MM.1S (cell line): ENCODE measurements around the gene IQCF6.
"Not testable (repeated sequence)": the region's sequence is repeated elsewhere in the genome, so short reads cannot be mapped to it uniquely, and the experiment has no call there.

Experiments used
- DNase-seq: peaks from one replicate; pipeline ENCODE4 v3.0.0-alpha.2; 2015
- H2AFZ ChIP-seq: fragments of 300-600 bp; sonication (generic); 2 replicates; pipeline ENCODE4 v1.6.0; 2016; ENCODE audit warnings: antibody characterized with exemption, low read length
- H3F3A ChIP-seq: fragments of 300-600 bp; sonication (generic); 2 replicates; pipeline ENCODE4 v1.6.1; 2016; ENCODE audit warnings: mild to moderate bottlenecking, antibody characterized with exemption, low read length, moderate library complexity, mixed read lengths; ENCODE audit not compliant: insufficient read depth
- H3K27ac ChIP-seq: fragments of 300-600 bp; sonication (generic); 2 replicates; pipeline ENCODE4 v1.5.1; 2016; ENCODE audit warnings: mild to moderate bottlenecking, low read length
- H3K27me3 ChIP-seq: fragments of 300-600 bp; sonication (generic); replicated peaks from 2 replicates; pipeline ENCODE4 v1.6.0; 2016; ENCODE audit warnings: low read length; ENCODE audit not compliant: insufficient read depth
- H3K36me3 ChIP-seq: fragments of 300-600 bp; sonication (generic); replicated peaks from 2 replicates; pipeline ENCODE4 v1.6.1; 2016; ENCODE audit warnings: mild to moderate bottlenecking, low read length, mixed read lengths; ENCODE audit not compliant: insufficient read depth
- H3K4me1 ChIP-seq: fragments of 300-600 bp; sonication (generic); 2 replicates; pipeline ENCODE4 v1.6.1; 2016; ENCODE audit warnings: low read length, mixed read lengths
- H3K4me2 ChIP-seq: fragments of 300-600 bp; sonication (generic); 2 replicates; pipeline ENCODE4 v1.6.0; 2016; ENCODE audit warnings: low read depth, low read length
- H3K4me3 ChIP-seq: fragments of 300-600 bp; sonication (generic); 2 replicates; pipeline ENCODE4 v1.5.1; 2016; ENCODE audit warnings: low read length, mixed read lengths
- H3K79me2 ChIP-seq: fragments of 300-600 bp; sonication (generic); 2 replicates; pipeline ENCODE4 v1.6.1; 2016; ENCODE audit warnings: mixed run types, low read length, mixed read lengths
- H3K9ac ChIP-seq: fragments of 300-600 bp; sonication (generic); 2 replicates; pipeline ENCODE4 v1.6.1; 2016; ENCODE audit warnings: low read length, mixed read lengths
- H3K9me2 ChIP-seq: fragments of 300-600 bp; sonication (generic); replicated peaks from 2 replicates; pipeline ENCODE4 v1.6.1; 2016; ENCODE audit warnings: mild to moderate bottlenecking, low read length, mixed read lengths; ENCODE audit not compliant: insufficient read depth
- H3K9me3 ChIP-seq: fragments of 300-600 bp; sonication (generic); replicated peaks from 2 replicates; pipeline ENCODE4 v1.6.1; 2016; ENCODE audit warnings: mild to moderate bottlenecking, low read length, mixed read lengths; ENCODE audit not compliant: insufficient read depth
- H4K20me1 ChIP-seq: fragments of 300-600 bp; sonication (generic); 2 replicates; pipeline ENCODE4 v1.6.1; 2016; ENCODE audit warnings: mild to moderate bottlenecking, low read length, moderate library complexity, mixed read lengths; ENCODE audit not compliant: insufficient read depth
- CTCF ChIP-seq: fragments of 300-600 bp; sonication (generic); IDR thresholded peaks from 2 replicates; pipeline ENCODE4 v1.5.1; 2016; ENCODE audit warnings: antibody characterized with exemption, low read length, mixed read lengths
- EZH2 ChIP-seq: fragments of 300-600 bp; sonication (generic); optimal IDR thresholded peaks from 2 replicates; pipeline ENCODE3; 2017; ENCODE audit warnings: low read depth, mild to moderate bottlenecking, antibody characterized with exemption, low read length, mixed read lengths
- EZH2phosphoT487 ChIP-seq: fragments of 300-600 bp; sonication (generic); IDR thresholded peaks from 2 replicates; pipeline ENCODE4 v1.6.1; 2018; ENCODE audit warnings: antibody characterized with exemption, low read length

The IQCF6 gene

DNA sequence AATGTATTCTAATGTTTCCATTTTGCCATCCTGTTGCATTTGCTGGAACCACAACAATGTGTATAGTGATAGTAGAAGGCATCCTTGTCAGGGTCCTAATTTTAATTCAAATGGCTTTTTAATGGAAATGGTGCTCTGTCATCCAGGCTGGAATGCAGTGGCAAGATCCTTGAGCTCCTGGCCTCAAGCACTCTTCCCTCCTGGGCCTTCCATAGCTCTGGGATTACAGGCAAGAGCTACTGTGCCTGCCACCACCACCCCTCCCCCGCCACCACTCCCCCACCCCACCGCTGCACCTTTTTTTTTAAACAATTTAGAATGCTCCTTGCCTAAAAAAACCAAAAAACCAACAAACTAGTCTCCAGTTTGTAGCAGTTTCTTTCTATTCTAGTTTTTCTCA is 15.2 kb upstream of the IQCF6 start:
- peaks cover 45% of the 10 kb centered on the region for H3K4me1 ChIP-seq
- H3K27me3 ChIP-seq: no peaks in the 10 kb centered on the region
- peaks cover 19% of the 10 kb centered on the region for H3F3A ChIP-seq
- no peaks in the 10 kb centered on the region for H3K9me2 ChIP-seq
- H3K79me2 ChIP-seq: no peaks in the 10 kb centered on the region
- H4K20me1 ChIP-seq: no peaks in the 10 kb centered on the region
- no peak overlapping the region for H3K4me2 ChIP-seq
- H3K9ac ChIP-seq: no peak overlapping the region
- no peak for DNase-seq
- no peak overlapping the region for H3K27ac ChIP-seq
- H3K36me3 ChIP-seq: no peaks in the 10 kb centered on the region
- H3K4me3 ChIP-seq: no peak overlapping the region
- no peaks in the 10 kb centered on the region for H3K9me3 ChIP-seq
- no peak for TF ChIP-seq CTCF
- no peak for TF ChIP-seq EZH2
- no peak for TF ChIP-seq EZH2phosphoT487
- H2AFZ ChIP-seq: no peak overlapping the region

DNA sequence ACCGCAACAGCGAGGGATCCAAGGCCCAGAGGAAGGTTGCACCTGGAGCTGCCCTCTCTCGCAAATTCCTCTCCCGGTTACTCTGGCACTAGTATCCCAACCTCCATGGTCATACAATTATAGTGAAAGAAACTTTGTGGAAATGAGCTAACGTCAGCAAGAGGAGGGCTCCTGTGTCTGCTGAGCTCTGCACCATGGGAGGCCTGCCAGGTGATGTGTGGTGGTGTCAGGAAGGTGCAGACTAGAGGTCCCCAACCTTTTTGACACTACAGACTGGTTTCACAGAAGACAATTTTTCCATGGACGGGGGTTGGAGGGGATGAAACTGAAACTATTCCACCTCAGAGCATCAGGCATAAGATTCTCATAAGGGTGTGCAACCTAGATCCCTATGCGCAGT is 13.2 kb upstream of the IQCF6 start:
- Histone ChIP-seq H3K27me3 (no peaks in the 10 kb centered on the region), H3K4me3 (no peak overlapping the region), H3K9me3 (no peaks in the 10 kb centered on the region), H3K27ac (peak overlapping the region; percentile 60; the same call in 1 of the 2 replicates), H3K4me1 (peaks cover 27% of the 10 kb centered on the region), H4K20me1 (no peaks in the 10 kb centered on the region), H3K9me2 (no peaks in the 10 kb centered on the region), H3K79me2 (no peaks in the 10 kb centered on the region), H3K4me2 (no peak overlapping the region; the same call in 1 of the 2 replicates), H2AFZ (no peak overlapping the region), H3K36me3 (no peaks in the 10 kb centered on the region), H3K9ac (no peak overlapping the region), H3F3A (peaks cover 12% of the 10 kb centered on the region)
- peak; percentile 28 for DNase-seq
- TF ChIP-seq EZH2: no peak
- TF ChIP-seq EZH2phosphoT487: no peak
- TF ChIP-seq CTCF: no peak

DNA sequence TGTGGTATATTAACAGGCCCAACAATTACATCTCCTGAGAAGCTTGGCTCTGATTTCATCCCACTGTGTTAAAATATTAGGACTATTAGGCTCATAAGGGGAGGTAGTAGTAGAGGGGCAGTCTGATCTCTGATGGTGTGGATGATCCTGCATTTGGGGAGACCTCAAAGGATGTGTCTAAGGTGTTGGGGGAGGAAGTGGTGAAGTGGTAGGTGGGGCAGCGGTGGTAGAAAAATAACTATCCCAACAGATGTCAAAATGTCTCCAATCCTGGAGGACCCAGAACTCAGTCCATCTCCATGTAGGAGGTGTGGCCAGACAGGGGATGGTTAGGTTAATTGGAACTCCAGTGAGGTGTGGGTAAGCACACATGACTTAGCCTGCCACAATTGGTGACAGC is 10.4 kb upstream of the IQCF6 start:
- no peaks in the 10 kb centered on the region for H4K20me1 ChIP-seq
- no peak overlapping the region for H3K27ac ChIP-seq
- no peaks in the 10 kb centered on the region for H3K27me3 ChIP-seq
- DNase-seq: no peak
- H3K36me3 ChIP-seq: no peaks in the 10 kb centered on the region
- no peaks in the 10 kb centered on the region for H3K9me3 ChIP-seq
- H3K4me1 ChIP-seq: peaks cover 17% of the 10 kb centered on the region
- no peak overlapping the region for H3K9ac ChIP-seq
- no peak for TF ChIP-seq EZH2phosphoT487
- no peak for TF ChIP-seq CTCF
- TF ChIP-seq EZH2: no peak
- peaks cover 12% of the 10 kb centered on the region for H3F3A ChIP-seq
- H3K79me2 ChIP-seq: no peaks in the 10 kb centered on the region
- no peaks in the 10 kb centered on the region for H3K9me2 ChIP-seq
- H3K4me3 ChIP-seq: no peak overlapping the region
- no peak overlapping the region for H3K4me2 ChIP-seq
- no peak overlapping the region for H2AFZ ChIP-seq

DNA sequence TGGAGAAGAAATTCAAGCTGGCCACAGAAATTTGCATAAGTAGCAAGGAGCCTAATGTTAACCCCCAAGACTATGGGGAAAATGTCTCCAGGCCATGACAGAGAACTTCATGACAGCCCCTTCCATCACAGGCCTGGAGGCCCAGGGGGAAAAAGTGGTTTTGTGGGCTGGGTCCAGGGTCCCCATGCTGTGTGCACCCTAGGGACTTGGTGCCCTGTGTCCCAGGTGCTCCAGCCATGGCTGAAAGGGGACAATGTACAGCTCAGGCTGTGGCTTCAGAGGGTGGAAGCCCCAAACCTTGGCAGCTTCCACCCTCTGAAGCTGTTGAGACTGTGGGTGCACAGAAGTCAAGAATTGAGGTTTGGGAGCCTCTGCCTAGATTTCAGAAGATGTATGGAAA is 8.5 kb upstream of the IQCF6 start:
- Histone ChIP-seq H3K4me1 (peaks cover 16% of the 10 kb centered on the region), H3F3A (peaks cover 12% of the 10 kb centered on the region)
- not testable (repeated sequence) for H3K36me3 ChIP-seq, H3K4me2 ChIP-seq, H4K20me1 ChIP-seq, H2AFZ ChIP-seq, H3K9me2 ChIP-seq, H3K4me3 ChIP-seq, H3K27me3 ChIP-seq, H3K9me3 ChIP-seq, H3K27ac ChIP-seq, H3K9ac ChIP-seq, H3K79me2 ChIP-seq, DNase-seq
